ENCODE results near the gene LGMN. TPM values are rescaled to one million over a fixed set of nuclear protein-coding genes. Genes with fewer than 3 reads are reported as not detected.

The LGMN gene
- total and polyA plus RNA-seq, 9 of the 15 experiments (the other 6 are each of a cell fraction or from before 2014, with no cell fraction given): 0.05 to 1.4 (median 0.43) TPM; not detected in 2

GRCh38 chr14:92793709-92794546, 45.5 kb upstream of the LGMN start, which contains the start of gene GOLGA5 (continued):
- TF ChIP-seq SMAD3 (CRISPR knock-in tag; conservative IDR thresholded peaks at IDR 0.05) (no peak), SREBF2 (CRISPR knock-in tag; IDR thresholded peaks at IDR 0.05) (no peak), SNAPC5 (CRISPR knock-in tag; IDR thresholded peaks at IDR 0.05) (no peak), SIN3A (IDR thresholded peaks at IDR 0.05; ENCODE audit: borderline replicate concordance in 2 of 2, control insufficient read depth in 1 of 2, low read depth in 2 of 2, low read length in 2 of 2) (peak; percentile 60 to 88; a peak in 3 of 4 replicates), HINFP (tag; conservative IDR thresholded peaks at IDR 0.05; ENCODE audit: low read depth) (no peak), HNRNPK (IDR thresholded peaks at IDR 0.05; ENCODE audit: low read depth, low read length, poor library complexity, severe bottlenecking) (no peak), ZFP91 (CRISPR knock-in tag; IDR thresholded peaks at IDR 0.05) (no peak), AFF1 (IDR thresholded peaks at IDR 0.05; ENCODE audit: low read depth in 1 of 2, partially characterized antibody in 2 of 2) (no peak), RBFOX2 (IDR thresholded peaks at IDR 0.05; ENCODE audit: low read depth, low read length) (peak; percentile 91), ZNF655 (CRISPR knock-in tag; IDR thresholded peaks at IDR 0.05) (no peak), ZNF644 (tag; IDR thresholded peaks at IDR 0.05; ENCODE audit: low read depth) (no peak), TAF9B (IDR thresholded peaks at IDR 0.05; ENCODE audit: partially characterized antibody) (no peak), ZNF3 (CRISPR knock-in tag; IDR thresholded peaks at IDR 0.05) (no peak), DDX20 (tag; IDR thresholded peaks at IDR 0.05; ENCODE audit: low read depth) (no peak), GTF2A2 (tag; IDR thresholded peaks at IDR 0.05) (no peak), ATF1 (CRISPR knock-in tag; IDR thresholded peaks at IDR 0.05) (peak; percentile 59), ATF1 (tag; IDR thresholded peaks at IDR 0.05) (peak; percentile 96), LARP7 (IDR thresholded peaks at IDR 0.05) (no peak), NFE2L1 (tag; IDR thresholded peaks at IDR 0.05; ENCODE audit: borderline replicate concordance, low read depth) (no peak)
